OCI-LY3 (cell line): Measurements from ENCODE around the gene BUD23.
"Not testable (repeated sequence)": the region's sequence is repeated elsewhere in the genome, so short reads cannot be mapped to it uniquely, and the experiment has no call there.

ENCODE experiments used
- H2AFZ ChIP-seq: fragments of 200-600, 300-600 bp; shearing (Covaris generic); 2 replicates; pipeline ENCODE4 v1.6.0; 2014; ENCODE audit warnings: antibody characterized with exemption, low read depth, low read length
- H3K27ac ChIP-seq: fragments of 200-600, 300-600 bp; sonication (generic); 2 replicates; pipeline ENCODE4 v1.5.1; 2014; ENCODE audit warnings: mild to moderate bottlenecking, low read length, moderate library complexity, mixed read lengths
- H3K27me3 ChIP-seq: fragments of 200-600, 300-600 bp; sonication (generic); 2 replicates; pipeline ENCODE4 v1.6.1; 2014; ENCODE audit warnings: low read depth, low read length, mixed read lengths
- H3K36me3 ChIP-seq: fragments of 200-600, 300-600 bp; sonication (generic); replicated peaks from 2 replicates; pipeline ENCODE3; 2014; ENCODE audit warnings: low read depth, low read length, mixed read lengths
- H3K4me1 ChIP-seq: fragments of 300-600, 200-600 bp; sonication (generic); 2 replicates; pipeline ENCODE4 v1.6.1; 2014; ENCODE audit warnings: low read length, mixed read lengths
- H3K4me2 ChIP-seq: fragments of 200-600, 300-600 bp; sonication (generic); 2 replicates; pipeline ENCODE4 v1.6.1; 2014; ENCODE audit warnings: low read length, mixed read lengths
- H3K4me3 ChIP-seq: fragments of 300-600, 200-600 bp; sonication (generic); 2 replicates; pipeline ENCODE4 v1.5.1; 2014; ENCODE audit warnings: antibody characterized with exemption, mild to moderate bottlenecking, low read length, moderate library complexity
- H3K79me2 ChIP-seq: fragments of 300-600, 200-600 bp; shearing (Covaris generic); 2 replicates; pipeline ENCODE4 v1.6.1; 2014; ENCODE audit warnings: mild to moderate bottlenecking, low read length, mixed read lengths
- H3K9ac ChIP-seq: fragments of 300-600, 200-600 bp; shearing (Covaris generic); 2 replicates; pipeline ENCODE4 v1.6.0; 2014; ENCODE audit warnings: mild to moderate bottlenecking, low read length, moderate library complexity
- H3K9me3 ChIP-seq: fragments of 200-600, 300-600 bp; shearing (Covaris generic); 2 replicates; pipeline ENCODE4 v1.6.1; 2014; ENCODE audit warnings: low read length, mixed read lengths; ENCODE audit not compliant: insufficient read depth
- H4K20me1 ChIP-seq: fragments of 200-600, 300-600 bp; sonication (generic); 2 replicates; pipeline ENCODE4 v1.6.1; 2016; ENCODE audit warnings: low read length, mixed read lengths; ENCODE audit not compliant: insufficient read depth
- CTCF ChIP-seq: fragments of 200-600, 300-600 bp; sonication (generic); IDR thresholded peaks from 2 replicates; pipeline ENCODE4 v1.5.1; 2014; ENCODE audit warnings: antibody characterized with exemption, low read length, low read depth
- EZH2phosphoT487 ChIP-seq: fragments of 200-600 bp; shearing (Covaris generic); IDR thresholded peaks from 2 replicates; pipeline ENCODE4 v1.6.1; 2018; ENCODE audit warnings: antibody characterized with exemption, mixed run types, low read depth

The BUD23 gene

DNA sequence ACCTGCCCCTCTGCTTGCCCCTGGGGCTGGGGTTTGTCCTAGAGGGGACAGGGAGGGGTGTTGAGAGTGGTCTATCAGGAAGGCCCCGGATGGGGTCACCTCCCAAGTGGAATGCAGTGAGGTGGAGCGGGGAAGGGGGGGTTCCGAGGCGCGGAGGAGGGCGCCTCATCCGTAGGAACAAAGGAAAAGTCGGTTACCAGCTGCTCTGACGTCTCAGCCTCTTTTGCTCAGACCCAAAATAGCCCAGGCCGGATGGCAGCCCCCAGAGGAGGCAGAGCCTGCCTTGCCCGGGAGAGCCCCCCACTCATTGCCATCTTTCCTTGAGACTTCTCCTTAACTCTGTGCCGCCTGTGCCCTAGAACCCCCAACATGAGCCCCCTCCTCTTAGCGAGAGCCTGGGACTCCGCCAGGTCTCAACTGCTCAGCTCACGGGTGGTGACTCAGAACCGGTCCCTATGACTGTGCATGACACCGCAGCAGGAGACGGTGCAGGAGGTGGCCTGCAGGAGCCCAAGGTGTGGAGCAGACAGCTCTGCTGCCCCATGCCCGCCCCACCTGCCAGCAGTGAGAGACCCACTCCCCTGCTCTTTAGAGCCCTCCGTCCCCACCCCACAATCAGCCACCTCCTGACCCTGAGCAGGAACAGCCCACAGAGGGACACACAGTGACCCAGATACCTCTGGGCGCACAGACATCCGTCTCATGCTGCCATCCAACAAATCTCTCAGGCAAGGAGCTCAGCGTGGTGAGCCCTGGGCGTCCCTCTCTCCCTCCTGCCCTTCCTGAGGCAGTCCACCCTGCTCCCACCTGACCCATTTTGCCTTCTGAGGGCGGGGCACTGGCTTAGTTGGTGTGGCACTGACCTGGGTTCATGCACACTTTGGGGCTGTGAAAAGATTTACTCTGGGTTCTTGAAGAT, 23.0 kb downstream of the BUD23 start:
- H3K4me1 ChIP-seq: no peaks in the 10 kb centered on the region
- H3K27ac ChIP-seq: no peak overlapping the region
- no peak overlapping the region for H3K4me3 ChIP-seq
- no peak overlapping the region for H2AFZ ChIP-seq
- TF ChIP-seq CTCF: no peak
- no peak for TF ChIP-seq EZH2phosphoT487
- no peaks in the 10 kb centered on the region for H3K9me3 ChIP-seq
- H3K9ac ChIP-seq: no peak overlapping the region
- no peaks in the 10 kb centered on the region for H3K27me3 ChIP-seq
- H3K79me2 ChIP-seq: no peaks in the 10 kb centered on the region
- peaks cover 6% of the 10 kb centered on the region for H3K36me3 ChIP-seq
- H3K4me2 ChIP-seq: no peak overlapping the region
- H4K20me1 ChIP-seq: no peaks in the 10 kb centered on the region

- Histone ChIP-seq H3K4me3 (no peak overlapping the region), H3K27ac (no peak overlapping the region), H3K9me3 (no peaks in the 10 kb centered on the region), H3K9ac (no peak overlapping the region), H3K4me2 (no peak overlapping the region), H3K79me2 (no peaks in the 10 kb centered on the region), H2AFZ (no peak overlapping the region), H4K20me1 (no peaks in the 10 kb centered on the region), H3K36me3 (no peaks in the 10 kb centered on the region), H3K27me3 (no peaks in the 10 kb centered on the region), H3K4me1 (no peaks in the 10 kb centered on the region)
- TF ChIP-seq EZH2phosphoT487: no peak
- TF ChIP-seq CTCF: no peak
Measured at GRCh38 chr7:73707045-73707631, 23.7 kb downstream of the BUD23 start.

- Histone ChIP-seq H3K4me3 (no peak overlapping the region), H3K4me2 (no peak overlapping the region), H3K27ac (no peak overlapping the region), H3K4me1 (no peaks in the 10 kb centered on the region), H3K9me3 (no peaks in the 10 kb centered on the region), H3K36me3 (no peaks in the 10 kb centered on the region), H3K79me2 (no peaks in the 10 kb centered on the region), H3K9ac (no peak overlapping the region), H3K27me3 (no peaks in the 10 kb centered on the region), H4K20me1 (0 out of 2 replicates have a peak, but pooled peaks cover 2% of the 10 kb centered on the region), H2AFZ (no peak overlapping the region)
- TF ChIP-seq EZH2phosphoT487 (no peak), CTCF (no peak)
Measured at GRCh38 chr7:73708961-73709549, 25.7 kb downstream of the BUD23 start.

- no peaks in the 10 kb centered on the region for H3K79me2 ChIP-seq
- peaks cover 6% of the 10 kb centered on the region; the same call in 1 of the 2 replicates for H4K20me1 ChIP-seq
- no peaks in the 10 kb centered on the region for H3K27me3 ChIP-seq
- H3K36me3 ChIP-seq: no peaks in the 10 kb centered on the region
- H3K4me1 ChIP-seq: no peaks in the 10 kb centered on the region
- H3K9ac ChIP-seq: no peak overlapping the region
- H3K9me3 ChIP-seq: no peaks in the 10 kb centered on the region
- H3K4me3 ChIP-seq: no peak overlapping the region
- H2AFZ ChIP-seq: no peak overlapping the region
- TF ChIP-seq EZH2phosphoT487: no peak
- TF ChIP-seq CTCF: no peak
- H3K27ac ChIP-seq: no peak overlapping the region
- no peak overlapping the region for H3K4me2 ChIP-seq
Measured at GRCh38 chr7:73712773-73713172, 29.4 kb downstream of the BUD23 start.

- not testable (repeated sequence) for H3K9me3 ChIP-seq, H3K4me3 ChIP-seq, H2AFZ ChIP-seq, H3K36me3 ChIP-seq, H3K9ac ChIP-seq, H3K27ac ChIP-seq, H3K4me2 ChIP-seq, H3K27me3 ChIP-seq, H3K4me1 ChIP-seq, H4K20me1 ChIP-seq, H3K79me2 ChIP-seq
Measured at GRCh38 chr7:73713319-73713718, 29.9 kb downstream of the BUD23 start.
